HUES48 (cell line): ENCODE measurements around the gene ABI3.
A peak's percentile ranks its signal among the peaks of the same experiment; 100 is the strongest.

Experiments used
- H3K27ac ChIP-seq: one replicate; pipeline ENCODE4 v1.7.0; 2013; ENCODE audit warnings: low read depth, low read length, inconsistent platforms
- H3K27me3 ChIP-seq: 2 replicates; pipeline ENCODE4 v1.6.1; 2013; ENCODE audit warnings: mild to moderate bottlenecking, low read length; ENCODE audit not compliant: control insufficient read depth, insufficient read depth
- H3K36me3 ChIP-seq: 2 replicates; pipeline ENCODE4 v1.6.1; 2013; ENCODE audit warnings: low read length; ENCODE audit not compliant: control insufficient read depth, insufficient read depth
- H3K4me1 ChIP-seq: 2 replicates; pipeline ENCODE4 v1.6.1; 2013; ENCODE audit warnings: mild to moderate bottlenecking, low read length; ENCODE audit not compliant: control insufficient read depth, insufficient read depth
- H3K4me3 ChIP-seq: 2 replicates; pipeline ENCODE4 v1.5.1; 2013; ENCODE audit warnings: mild to moderate bottlenecking, low read depth, low read length
- H3K9ac ChIP-seq: 2 replicates; pipeline ENCODE4 v1.6.1; 2013; ENCODE audit warnings: mild to moderate bottlenecking, low read depth, low read length, moderate library complexity
- H3K9me3 ChIP-seq: 2 replicates; pipeline ENCODE4 v1.6.1; 2013; ENCODE audit warnings: low read length; ENCODE audit not compliant: control insufficient read depth, insufficient read depth

Gene ABI3

DNA sequence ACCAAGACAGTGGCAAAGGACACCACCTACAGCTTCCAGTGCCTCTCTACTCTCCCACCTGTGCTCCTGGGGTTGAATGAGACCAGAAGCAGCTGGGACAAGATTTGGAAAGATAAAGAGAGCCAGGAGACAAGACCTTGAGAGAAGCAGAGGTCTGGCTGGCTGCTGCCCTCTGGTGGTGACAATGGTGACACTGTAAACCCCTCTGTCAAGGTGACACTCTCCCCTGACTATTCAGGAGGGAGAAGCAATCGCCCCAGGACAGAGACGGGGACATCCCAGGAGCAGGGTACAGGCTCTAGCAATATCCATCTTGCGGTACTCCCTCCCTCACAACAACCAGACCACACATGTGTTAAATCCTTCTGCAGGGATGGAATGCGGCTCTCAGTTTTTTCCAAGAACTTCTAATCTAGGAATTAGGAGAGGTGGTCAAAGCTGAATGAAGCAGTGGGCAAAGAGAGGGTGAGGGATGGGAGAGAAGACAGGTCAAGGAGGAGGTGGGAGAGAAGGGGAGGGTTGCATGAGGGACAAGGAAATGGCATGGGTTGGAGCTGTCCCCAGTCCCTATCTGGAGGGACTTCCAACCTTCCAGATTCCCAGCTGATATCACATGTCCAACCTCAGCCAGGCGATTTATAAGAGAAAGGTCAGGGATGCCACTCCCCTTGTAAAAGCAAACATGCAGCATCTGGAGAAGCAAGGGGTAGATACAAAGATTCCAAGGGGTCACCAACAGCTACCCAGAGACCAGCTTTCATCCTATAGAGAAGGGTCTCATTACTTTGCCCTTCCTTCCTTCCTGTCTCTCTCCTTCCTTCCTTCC lies 17.1 kb downstream of the ABI3 start:
- Histone ChIP-seq H3K27ac (no peak overlapping the region), H3K9me3 (no peaks in the 10 kb centered on the region), H3K4me3 (no peak overlapping the region), H3K36me3 (no peaks in the 10 kb centered on the region), H3K27me3 (peaks cover 82% of the 10 kb centered on the region), H3K9ac (no peak overlapping the region), H3K4me1 (peaks cover 7% of the 10 kb centered on the region; the same call in 1 of the 2 replicates)

- Histone ChIP-seq H3K9me3 (no peaks in the 10 kb centered on the region), H3K36me3 (no peaks in the 10 kb centered on the region), H3K4me1 (0 out of 2 replicates have a peak, but pooled peaks cover 6% of the 10 kb centered on the region), H3K4me3 (peak overlapping the region; percentile 96; the same call in 1 of the 2 replicates), H3K27ac (no peak overlapping the region), H3K27me3 (peaks cover 66% of the 10 kb centered on the region), H3K9ac (no peak overlapping the region)
These were observed 18.7 kb downstream of the ABI3 start for GRCh38 chr17:49229076-49229804.

GRCh38 chr17:49229805-49230600 lies 19.5 kb downstream of the ABI3 start:
- Histone ChIP-seq H3K27me3 (peaks cover 59% of the 10 kb centered on the region), H3K27ac (no peak overlapping the region), H3K9ac (no peak overlapping the region), H3K4me1 (0 out of 2 replicates have a peak, but pooled peaks cover 7% of the 10 kb centered on the region), H3K36me3 (no peaks in the 10 kb centered on the region), H3K4me3 (peak overlapping the region; percentile 96), H3K9me3 (no peaks in the 10 kb centered on the region)

- Histone ChIP-seq H3K27ac (no peak within 1 kb of the TSS), H3K9me3 (no peaks in the 10 kb centered on the region), H3K4me1 (0 out of 2 replicates have a peak, but pooled peaks cover 7% of the 10 kb centered on the region), H3K36me3 (no peaks in the 10 kb centered on the region), H3K9ac (no peak within 1 kb of the TSS), H3K27me3 (peaks cover 50% of the 10 kb centered on the region), H3K4me3 (peak within 1 kb of the TSS; percentile 96)
These were observed 20.4 kb downstream of the ABI3 start, which contains the start of gene PHOSPHO1 for GRCh38 chr17:49230636-49231562. TSS of gene PHOSPHO1 (minus strand) at chr17:49230787. CDS start at chr17:49226691, 4,096 bp downstream.

- peaks cover 44% of the 10 kb centered on the region for H3K27me3 ChIP-seq
- H3K4me1 ChIP-seq, result 0 out of 2 replicates have a peak, but pooled peaks cover 7% of the 10 kb centered on the region
- H3K27ac ChIP-seq, result no peak overlapping the region
- no peaks in the 10 kb centered on the region for H3K9me3 ChIP-seq
- H3K9ac ChIP-seq, result no peak overlapping the region
- no peaks in the 10 kb centered on the region for H3K36me3 ChIP-seq
- H3K4me3 ChIP-seq, result peak overlapping the region; percentile 96; the same call in 1 of the 2 replicates
These were observed 21.0 kb downstream of the ABI3 start for GRCh38 chr17:49231563-49231894.

GRCh38 chr17:49234509-49235080 lies 24.1 kb downstream of the ABI3 start:
- no peaks in the 10 kb centered on the region for H3K9me3 ChIP-seq
- H3K36me3 ChIP-seq, result no peaks in the 10 kb centered on the region
- H3K27ac ChIP-seq, result no peak overlapping the region
- no peak overlapping the region for H3K4me3 ChIP-seq
- no peak overlapping the region for H3K9ac ChIP-seq
- peaks cover 22% of the 10 kb centered on the region for H3K27me3 ChIP-seq
- H3K4me1 ChIP-seq, result 0 out of 2 replicates have a peak, but pooled peaks cover 12% of the 10 kb centered on the region

GRCh38 chr17:49235896-49236295 lies 25.4 kb downstream of the ABI3 start:
- no peaks in the 10 kb centered on the region for H3K36me3 ChIP-seq
- H3K27me3 ChIP-seq, result peaks cover 11% of the 10 kb centered on the region
- no peak overlapping the region for H3K27ac ChIP-seq
- H3K9ac ChIP-seq, result no peak overlapping the region
- no peaks in the 10 kb centered on the region for H3K9me3 ChIP-seq
- no peak overlapping the region for H3K4me3 ChIP-seq
- H3K4me1 ChIP-seq, result 0 out of 2 replicates have a peak, but pooled peaks cover 12% of the 10 kb centered on the region

DNA sequence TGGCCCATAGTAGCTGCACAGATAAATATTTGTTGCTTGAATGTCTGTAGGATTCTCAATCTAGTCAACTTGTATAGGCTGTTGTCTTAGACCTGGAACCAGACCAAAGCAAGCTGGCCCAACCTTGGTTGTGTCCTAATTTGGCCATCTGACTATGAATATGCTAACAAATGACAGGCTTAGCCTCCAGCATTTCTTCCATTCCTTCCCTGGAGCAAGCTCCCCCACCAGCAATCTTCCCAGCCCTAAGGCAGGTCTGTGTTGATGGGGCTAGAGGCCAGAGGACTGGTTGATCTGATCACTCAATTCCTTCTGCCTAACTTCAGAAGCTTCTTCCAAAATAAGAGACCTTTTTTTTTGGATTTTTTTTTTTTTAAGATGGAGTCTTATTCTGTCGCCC lies 29.5 kb downstream of the ABI3 start:
- no peaks in the 10 kb centered on the region for H3K36me3 ChIP-seq
- no peaks in the 10 kb centered on the region for H3K9me3 ChIP-seq
- H3K9ac ChIP-seq, result no peak overlapping the region
- H3K27me3 ChIP-seq, result no peaks in the 10 kb centered on the region
- no peak overlapping the region for H3K27ac ChIP-seq
- no peak overlapping the region for H3K4me3 ChIP-seq
- 0 out of 2 replicates have a peak, but pooled peaks cover 5% of the 10 kb centered on the region for H3K4me1 ChIP-seq

- H3K4me1 ChIP-seq, result 0 out of 2 replicates have a peak, but pooled peaks cover 5% of the 10 kb centered on the region
- H3K9ac ChIP-seq, result no peak overlapping the region
- no peaks in the 10 kb centered on the region for H3K27me3 ChIP-seq
- no peaks in the 10 kb centered on the region for H3K9me3 ChIP-seq
- no peaks in the 10 kb centered on the region for H3K36me3 ChIP-seq
- no peak overlapping the region for H3K4me3 ChIP-seq
- no peak overlapping the region for H3K27ac ChIP-seq
These were observed 30.1 kb downstream of the ABI3 start for GRCh38 chr17:49240619-49241018.
